HEK293 (cell line): ENCODE data around the gene MYH7B.

Experiments used
- CTCF ChIP-seq: fragments of 450-650 bp; formaldehyde crosslinking; IDR thresholded peaks from 2 replicates; pipeline ENCODE4 v1.5.1; 2016; ENCODE audit warnings: missing biosample characterization, missing genetic modification characterization
- PRDM10 ChIP-seq: fragments of 450-650 bp; formaldehyde crosslinking; IDR thresholded peaks from 2 replicates; pipeline ENCODE4 v1.5.1; 2016; ENCODE audit warnings: missing biosample characterization, missing genetic modification characterization
- SCRT2 ChIP-seq: fragments of 450-650 bp; formaldehyde crosslinking; IDR thresholded peaks from 2 replicates; pipeline ENCODE4 v1.5.1; 2016; ENCODE audit warnings: missing biosample characterization, missing genetic modification characterization
- ZNF239 ChIP-seq: fragments of 450-650 bp; formaldehyde crosslinking; IDR thresholded peaks from 2 replicates; pipeline ENCODE4 v1.5.1; 2016; ENCODE audit warnings: missing biosample characterization, missing genetic modification characterization
- ZNF280C ChIP-seq: fragments of 450-650 bp; formaldehyde crosslinking; IDR thresholded peaks from 2 replicates; pipeline ENCODE4 v1.5.1; 2016; ENCODE audit warnings: missing biosample characterization, missing genetic modification characterization
- ZNF398 ChIP-seq: fragments of 450-650 bp; formaldehyde crosslinking; IDR thresholded peaks from 2 replicates; pipeline ENCODE4 v1.5.1; 2017; ENCODE audit warnings: missing biosample characterization, missing genetic modification characterization
- ZNF404 ChIP-seq: fragments of 450-650 bp; formaldehyde crosslinking; IDR thresholded peaks from 2 replicates; pipeline ENCODE4 v1.5.1; 2017; ENCODE audit warnings: missing biosample characterization, missing genetic modification characterization
- ZNF514 ChIP-seq: fragments of 450-650 bp; formaldehyde crosslinking; IDR thresholded peaks from 2 replicates; pipeline ENCODE4 v1.5.1; 2016; ENCODE audit warnings: missing biosample characterization, missing genetic modification characterization
- ZNF571 ChIP-seq: fragments of 450-650 bp; formaldehyde crosslinking; IDR thresholded peaks from 2 replicates; pipeline ENCODE4 v1.5.0; 2017; ENCODE audit warnings: missing biosample characterization, missing genetic modification characterization
- ZNF837 ChIP-seq: fragments of 450-650 bp; formaldehyde crosslinking; IDR thresholded peaks from 2 replicates; pipeline ENCODE4 v1.5.1; 2016; ENCODE audit warnings: missing biosample characterization, missing genetic modification characterization
- ZSCAN5A ChIP-seq: fragments of 450-650 bp; formaldehyde crosslinking; IDR thresholded peaks from 2 replicates; pipeline ENCODE4 v1.5.1; 2016; ENCODE audit warnings: missing biosample characterization, missing genetic modification characterization
- ZXDB ChIP-seq: fragments of 450-650 bp; formaldehyde crosslinking; IDR thresholded peaks from 2 replicates; pipeline ENCODE4 v1.5.1; 2016; ENCODE audit warnings: missing biosample characterization, missing genetic modification characterization

GRCh38 chr20:34970193-34970840, 14.6 kb downstream of the MYH7B start:
- TF ChIP-seq ZNF571 (tag by site-specific recombination) (no peak), ZNF398 (no peak), CTCF (tag by site-specific recombination) (no peak), PRDM10 (tag by site-specific recombination) (no peak), ZXDB (tag by site-specific recombination) (no peak), ZNF837 (tag by site-specific recombination) (no peak), ZNF404 (tag by site-specific recombination) (no peak), ZSCAN5A (tag by site-specific recombination) (no peak), ZNF514 (no peak), ZNF280C (no peak), ZNF239 (tag by site-specific recombination) (no peak), SCRT2 (no peak)
